Erythroblast (primary cell): ENCODE results near the gene TRIM33.

Experiments
- GATA1 ChIP-seq: IDR thresholded peaks from 2 replicates; pipeline ENCODE4 v1.6.1; 2011; ENCODE audit warnings: low read depth, mild to moderate bottlenecking, control low read depth, low read length, moderate library complexity
- POLR2A ChIP-seq: IDR thresholded peaks from 2 replicates; pipeline ENCODE4 v1.6.1; 2011; ENCODE audit warnings: mild to moderate bottlenecking, low read length

GRCh38 chr1:114511032-114511785 lies at the start of gene TRIM33:
- TF ChIP-seq POLR2A (peak; percentile 93), GATA1 (no peak)
